Suprapubic skin (tissue), 4 donors: Measurements from ENCODE around the gene SYNJ2BP.

Experiments used
- POLR2A ChIP-seq, 2 donors: fragments of 450-650 bp; IDR thresholded peaks; one replicate each; pipeline ENCODE4 v1.6.1; 2017; ENCODE audit warnings: antibody characterized with exemption in 2 of 2, mild to moderate bottlenecking in 2 of 2, moderate library complexity in 2 of 2
- POLR2AphosphoS5 ChIP-seq, 3 donors: sonication (generic); formaldehyde crosslinking; IDR thresholded peaks; one replicate each; pipeline ENCODE4 v1.6.1; 2017; ENCODE audit warnings: antibody characterized with exemption in 3 of 3

GRCh38 chr14:70378696-70379095 is 38.2 kb downstream of the SYNJ2BP start:
- TF ChIP-seq POLR2A (IDR thresholded peaks at IDR 0.05) (no peak), POLR2AphosphoS5 (IDR thresholded peaks at IDR 0.05) (no peak)
